Activated CD8-positive, alpha-beta memory T cell treated with anti-CD3 and anti-CD28 coated beads for 1 hour (primary cell): ENCODE measurements around the gene CLCF1.

Source experiments
- DNase-seq, 2 donors: peaks; one replicate each; pipeline ENCODE4 v3.0.0-alpha.2; 2020; ENCODE audit warnings: low read depth in 1 of 2; ENCODE audit errors: extremely low read depth in 1 of 2

Gene CLCF1

GRCh38 chr11:67376063-67376820 is 2.8 kb upstream of the CLCF1 start:
- no peak for DNase-seq

GRCh38 chr11:67375320-67376055 is 2.1 kb upstream of the CLCF1 start:
- DNase-seq, result no peak

- no peak for DNase-seq
Measured at GRCh38 chr11:67374571-67375281, 1.3 kb upstream of the CLCF1 start.

- peak; percentile 59 to 61 for DNase-seq
Measured at GRCh38 chr11:67373648-67374570, 511 bp upstream of the CLCF1 start.

- DNase-seq, result no peak
Measured at GRCh38 chr11:67372321-67372992, 941 bp downstream of the CLCF1 start.

GRCh38 chr11:67371911-67372320 is 1.5 kb downstream of the CLCF1 start:
- DNase-seq, result no peak

GRCh38 chr11:67371189-67371910 is 2.0 kb downstream of the CLCF1 start:
- no peak for DNase-seq

- DNase-seq, result no peak
Measured at GRCh38 chr11:67370351-67371076, 2.9 kb downstream of the CLCF1 start.

- DNase-seq, result no peak
Measured at GRCh38 chr11:67369801-67370284, 3.6 kb downstream of the CLCF1 start.

GRCh38 chr11:67369275-67369674 is 4.1 kb downstream of the CLCF1 start:
- no peak for DNase-seq

- DNase-seq, result no peak
Measured at GRCh38 chr11:67368621-67369020, 4.8 kb downstream of the CLCF1 start.

- DNase-seq, result no peak
Measured at GRCh38 chr11:67367761-67368227, 5.6 kb downstream of the CLCF1 start.

- DNase-seq, result no peak
Measured at GRCh38 chr11:67366961-67367760, 6.2 kb downstream of the CLCF1 start.

- no peak for DNase-seq
Measured at GRCh38 chr11:67366546-67366945, 6.9 kb downstream of the CLCF1 start.

- no peak for DNase-seq
Measured at GRCh38 chr11:67365736-67366444, 7.5 kb downstream of the CLCF1 start.

- DNase-seq, result no peak
Measured at GRCh38 chr11:67364783-67365722, 8.3 kb downstream of the CLCF1 start.
